Fibroblast of pulmonary artery (primary cell): ENCODE results near the gene SLCO3A1.

Experiments
- DNase-seq: peaks from one replicate; pipeline ENCODE4 v3.0.0-alpha.2; 2010; ENCODE audit warnings: low read depth
- H3K4me3 ChIP-seq: replicated peaks from 2 replicates; pipeline ENCODE4 v1.5.1; 2011; ENCODE audit warnings: low read depth, mild to moderate bottlenecking, control low read depth, low read length, moderate library complexity
- TF ChIP-seq, protein P1 (sequence below): IDR thresholded peaks from 2 replicates; pipeline ENCODE4 v1.5.1; 2011; ENCODE audit warnings: mild to moderate bottlenecking, control low read depth, low read length, inconsistent platforms; ENCODE audit errors: missing control alignments

The SLCO3A1 gene

DNA sequence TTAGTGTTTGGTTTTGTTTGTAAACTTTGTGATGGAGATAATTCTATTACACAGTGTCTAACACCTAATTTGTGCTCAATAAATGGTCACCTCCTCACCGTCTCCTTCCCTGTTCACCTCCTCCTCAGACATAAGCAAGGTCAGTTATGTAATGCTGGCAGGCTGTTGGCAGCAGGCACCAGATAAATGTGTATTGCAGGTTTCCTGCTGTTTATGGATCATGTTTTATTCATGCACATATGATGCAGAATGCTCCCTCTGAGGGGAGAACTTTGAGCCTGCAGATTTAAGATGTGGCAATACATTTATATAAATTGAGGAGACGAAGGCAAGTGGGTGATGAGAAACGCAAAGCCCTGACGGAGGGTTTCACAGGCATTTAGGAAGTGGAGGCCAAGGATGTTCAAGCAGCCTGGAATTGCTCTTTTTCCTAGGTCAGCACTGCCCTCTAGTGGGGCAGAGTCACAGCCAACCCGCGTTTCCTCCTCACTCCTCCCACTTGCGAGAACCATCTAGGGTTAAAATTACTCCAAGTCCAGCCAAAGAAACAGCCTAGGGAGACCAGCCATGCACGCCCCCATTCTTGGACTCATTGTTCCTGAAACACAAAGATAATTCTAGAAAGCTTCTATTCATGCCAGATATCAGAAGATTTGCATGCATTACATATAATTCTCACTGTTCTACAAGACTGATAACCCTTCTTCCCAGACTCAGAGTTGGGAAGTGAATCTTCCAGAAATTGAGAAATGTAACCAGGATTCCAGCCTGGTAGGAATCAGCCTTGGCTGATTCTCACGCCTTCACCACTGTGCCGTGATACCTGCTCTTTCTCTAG is 228.7 kb downstream of the SLCO3A1 start:
- TF ChIP-seq, protein P1, sequence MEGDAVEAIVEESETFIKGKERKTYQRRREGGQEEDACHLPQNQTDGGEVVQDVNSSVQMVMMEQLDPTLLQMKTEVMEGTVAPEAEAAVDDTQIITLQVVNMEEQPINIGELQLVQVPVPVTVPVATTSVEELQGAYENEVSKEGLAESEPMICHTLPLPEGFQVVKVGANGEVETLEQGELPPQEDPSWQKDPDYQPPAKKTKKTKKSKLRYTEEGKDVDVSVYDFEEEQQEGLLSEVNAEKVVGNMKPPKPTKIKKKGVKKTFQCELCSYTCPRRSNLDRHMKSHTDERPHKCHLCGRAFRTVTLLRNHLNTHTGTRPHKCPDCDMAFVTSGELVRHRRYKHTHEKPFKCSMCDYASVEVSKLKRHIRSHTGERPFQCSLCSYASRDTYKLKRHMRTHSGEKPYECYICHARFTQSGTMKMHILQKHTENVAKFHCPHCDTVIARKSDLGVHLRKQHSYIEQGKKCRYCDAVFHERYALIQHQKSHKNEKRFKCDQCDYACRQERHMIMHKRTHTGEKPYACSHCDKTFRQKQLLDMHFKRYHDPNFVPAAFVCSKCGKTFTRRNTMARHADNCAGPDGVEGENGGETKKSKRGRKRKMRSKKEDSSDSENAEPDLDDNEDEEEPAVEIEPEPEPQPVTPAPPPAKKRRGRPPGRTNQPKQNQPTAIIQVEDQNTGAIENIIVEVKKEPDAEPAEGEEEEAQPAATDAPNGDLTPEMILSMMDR, result peak; percentile 94
- peak; percentile 83 for DNase-seq
- H3K4me3 ChIP-seq, result no peak overlapping the region

DNA sequence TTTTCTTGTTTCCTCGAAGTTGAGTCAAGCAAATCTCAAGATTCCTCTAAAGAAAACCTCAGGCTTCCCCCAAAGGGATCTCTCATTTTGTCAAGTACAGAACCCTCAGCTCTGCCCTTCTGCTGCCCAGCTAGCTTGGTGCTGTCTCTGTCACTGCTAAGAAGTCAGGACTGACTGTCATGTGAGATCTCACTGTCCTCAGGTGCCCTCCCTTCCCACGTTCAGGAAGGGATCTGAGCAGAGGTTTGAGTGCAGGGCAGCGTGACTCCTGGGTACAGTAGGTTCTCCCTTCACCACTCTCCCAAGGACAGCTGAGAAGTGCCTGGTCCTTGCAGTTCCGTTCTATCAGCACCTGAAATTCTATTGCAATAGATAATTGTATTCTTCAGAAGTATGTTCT is 229.7 kb downstream of the SLCO3A1 start:
- TF ChIP-seq, protein P1, result no peak
- H3K4me3 ChIP-seq, result no peak overlapping the region
- DNase-seq, result no peak

DNA sequence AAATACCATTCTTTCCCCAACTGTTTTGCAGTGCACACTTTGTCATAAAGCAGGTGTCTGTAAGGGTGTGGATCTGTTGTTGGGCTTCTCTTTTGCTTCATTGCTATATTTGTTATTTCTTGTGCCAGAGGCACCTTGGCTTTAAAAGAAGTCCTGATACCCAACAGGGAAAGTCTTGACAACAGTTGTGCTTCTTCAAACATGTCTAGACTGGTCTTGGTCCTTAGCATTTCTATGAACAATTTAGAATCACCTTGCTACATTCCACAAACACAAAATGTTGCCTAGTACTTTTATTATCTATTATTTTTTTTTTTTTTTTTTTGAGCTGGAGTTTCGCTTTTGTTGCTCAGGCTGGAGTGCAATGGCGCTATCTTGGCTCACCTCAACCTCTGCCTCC is 233.7 kb downstream of the SLCO3A1 start:
- TF ChIP-seq, protein P1, result no peak
- DNase-seq, result no peak
- H3K4me3 ChIP-seq, result no peak overlapping the region

DNA sequence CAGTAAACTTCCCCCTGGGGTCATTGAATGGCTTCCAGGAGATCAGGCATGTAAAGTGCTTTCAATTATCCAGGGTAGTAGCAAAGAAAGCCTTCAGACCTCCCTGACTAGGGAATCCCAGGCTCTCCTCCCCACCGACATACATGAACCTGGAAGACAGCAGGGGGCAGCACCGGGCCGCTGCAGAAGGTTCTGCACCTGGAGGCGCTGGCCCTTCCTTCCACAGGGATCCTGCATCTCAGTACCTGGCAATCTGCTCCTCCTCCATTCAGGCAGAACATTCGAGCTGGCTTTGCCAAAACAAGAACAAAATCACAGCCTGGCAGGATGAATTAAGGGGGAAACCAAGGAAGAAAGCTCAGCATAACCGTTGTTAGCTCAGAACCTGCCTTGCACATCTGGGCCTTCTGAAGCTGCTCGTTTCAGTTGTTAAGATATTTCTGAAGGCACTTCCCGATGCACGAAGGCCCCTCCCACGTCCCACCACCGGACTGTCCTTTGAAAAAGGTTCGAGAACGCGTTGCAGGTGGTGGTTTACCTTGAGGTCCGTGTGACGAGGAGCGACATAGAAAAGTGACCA is 237.7 kb downstream of the SLCO3A1 start:
- peak; percentile 41 for DNase-seq
- no peak overlapping the region for H3K4me3 ChIP-seq
- TF ChIP-seq, protein P1, result peak; percentile 75

DNA sequence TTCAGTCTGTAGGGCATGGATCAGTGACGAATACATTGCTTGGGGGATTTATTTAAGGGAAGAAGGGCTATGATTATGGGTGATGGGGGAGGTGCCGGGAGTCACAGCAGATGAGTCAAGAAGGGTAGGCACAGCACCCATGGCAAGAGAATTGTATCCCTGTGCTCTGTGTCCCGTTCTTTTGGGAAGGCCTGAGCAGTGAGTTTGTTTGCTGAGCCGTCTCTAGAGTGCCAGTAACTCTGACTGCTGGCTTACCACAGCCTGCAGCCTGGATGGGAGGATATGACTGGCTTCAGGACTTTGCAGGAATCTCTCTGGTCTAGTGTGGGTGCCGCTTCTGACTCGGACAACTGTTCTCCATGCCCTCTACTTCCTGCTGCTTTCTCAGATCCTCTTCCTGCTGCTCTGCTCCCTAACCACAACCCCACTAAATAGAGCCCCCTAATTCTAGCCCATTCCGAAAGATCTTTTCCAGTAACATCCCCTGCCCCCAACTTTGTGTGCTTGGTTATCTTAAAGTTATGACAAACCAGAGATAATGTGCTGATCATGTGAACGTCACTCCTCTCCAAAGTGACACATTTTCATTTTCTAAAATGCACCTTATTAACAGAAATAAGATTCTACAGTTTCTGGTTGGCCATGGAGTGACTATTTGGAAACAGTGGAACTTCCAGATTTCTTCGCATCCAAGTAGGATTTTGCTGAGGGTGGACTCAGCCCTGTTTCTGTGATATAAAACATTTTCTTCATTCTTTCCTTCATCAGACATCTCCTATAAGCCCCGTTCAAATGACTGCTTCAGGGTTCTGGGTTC is 239.0 kb downstream of the SLCO3A1 start:
- TF ChIP-seq, protein P1, result no peak
- no peak for DNase-seq
- no peak overlapping the region for H3K4me3 ChIP-seq

DNA sequence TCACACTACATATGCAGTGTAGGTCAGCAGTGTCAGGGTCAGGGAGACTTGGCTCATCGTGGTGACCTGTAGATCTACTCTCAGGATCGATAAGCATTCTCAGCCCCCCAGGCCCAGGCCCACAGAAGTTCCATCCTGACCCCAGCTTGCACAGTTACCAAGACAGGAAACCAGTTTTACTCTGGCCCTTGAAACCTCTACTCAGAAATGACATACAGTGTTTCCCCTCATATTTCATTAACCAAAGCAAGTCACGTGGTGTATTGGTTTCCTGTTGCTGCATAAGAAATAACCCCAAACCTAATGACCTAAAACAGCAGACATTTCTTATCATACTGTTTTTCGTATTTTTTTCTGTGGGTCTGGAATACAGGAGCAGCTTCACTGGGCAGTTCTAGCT is 242.2 kb downstream of the SLCO3A1 start:
- TF ChIP-seq, protein P1, result no peak
- no peak overlapping the region for H3K4me3 ChIP-seq
- no peak for DNase-seq
